Heart left ventricle (tissue), 13 donors: ENCODE data around the gene SELENOW.

Experiments used
- CTCF ChIP-seq, 12 donors: fragments of 200-600 bp; sonication (generic) in 4 of 12; IDR thresholded peaks; one replicate each; pipeline versions ENCODE4 v1.5.0 to v1.8.0; 2018 to 2022; ENCODE audit warnings: antibody characterized with exemption in 12 of 12, mild to moderate bottlenecking in 5 of 12
- POLR2A ChIP-seq, 2 donors: fragments of 450-650 bp; IDR thresholded peaks; one replicate each; pipeline ENCODE4 v1.6.1; 2017; ENCODE audit warnings: antibody characterized with exemption in 2 of 2, mild to moderate bottlenecking in 2 of 2, moderate library complexity in 2 of 2
- donor health status: ischemic (EF 13 %, LVEDD 7.1; RV severe dilation, severe dysfunction).
- donor health status: DM: no; HTN: yes; CAD: no.
- donor health status: DM: no; HTN: no; CAD: no.
- donor health status: ischemic (EF 25% LVEDD 6.9; RV normal size, moderate dysfunction).
- donor health status: ischemic (EF 25% LVEDD 5.7; RV mildly dilated, moderate dysfunction).
- donor health status: ischemic (EF 35%, LVEDD 5.7; RV mildly dilated, moderate dysfunction).
- donor health status: nonischemic (EF 11% LVEDD 7.7; RV severe dilation, severe dysfunction).
- donor health status: DM: yes; HTN: yes; CAD: no.
- donor health status: PGD.
- donor health status: ischemic (EF 29% LVEDD 5.4; RV normal size, mild dysfunction).
- donor health status: nonischemic (EF 23%, LVEDD 6.1; RV moderate dilation, normal function).

- TF ChIP-seq CTCF (IDR thresholded peaks at IDR 0.05), result no peak
- no peak for TF ChIP-seq POLR2A (IDR thresholded peaks at IDR 0.05)
Observed at GRCh38 chr19:47798904-47799266, 20.4 kb downstream of the SELENOW start.
